K562 (cell line): ENCODE measurements around the gene STAB2. TPM values are rescaled to one million over a fixed set of nuclear protein-coding genes. Genes with fewer than 3 reads are reported as not detected.

Experiments
- ATAC-seq: fragments of 200-7000 bp; cut with Tn5 transposase; 3 replicates; pipeline ENCODE4 v1.9.1; 2020; ENCODE audit warnings: moderate library complexity
- BruUV-seq: library from RNA; stranded (reverse); fragments of 400-500 nt; replicated peaks from 2 replicates; lab custom pipeline; 2021; lab: Mats Ljungman, UMichigan
- CTCF ChIA-PET: fragments of 300-600 bp; formaldehyde crosslinking; extraction: SDS; loops from one replicate; lab custom pipeline; 2021; ENCODE audit warnings: low intra/inter-chr PET ratio; lab: Yijun Ruan, JAX
- POLR2A ChIA-PET: fragments of 300-600, 350-650 bp; sonication (Branson Sonifier 250); formaldehyde crosslinking; extraction: SDS; loops from one replicate; lab custom pipeline; 2021; ENCODE audit warnings: antibody characterized with exemption, inconsistent platforms; lab: Yijun Ruan, JAX
- DNase-seq, 4 experiments: peaks; one replicate each; pipeline versions ENCODE4 v3.0.0 to v3.0.0-alpha.2; 2011 to 2018; ENCODE audit warnings: low spot score in 3 of 4, mixed read lengths in 3 of 4; ENCODE audit errors: extremely low read depth in 1 of 4
- FAIRE-seq: peaks from 2 replicates; lab custom pipeline; 2011; peaks lifted over from hg19 to GRCh38; lab: Jason Lieb, UNC
- H2AFZ ChIP-seq: 2 replicates; pipeline ENCODE4 v1.6.0; 2011; ENCODE audit warnings: low read depth, low read length, control low read depth, inconsistent platforms
- H3K27ac ChIP-seq: fragments of 200-600 bp; 3 replicates; pipeline ENCODE4 v1.8.0; 2011; ENCODE audit warnings: low read depth, mild to moderate bottlenecking, control low read depth, inconsistent platforms, low read length, moderate library complexity, mixed read lengths; ENCODE audit errors: extremely low read depth
- H3K27me3 ChIP-seq, 2 experiments: fragments of 300-600 bp in 1 of 2; 2 replicates in 1 of 2; 3 replicates in 1 of 2; pipeline versions ENCODE4 v1.6.0 to v1.8.0; 2011; ENCODE audit warnings: inconsistent platforms in 2 of 2, low read length in 2 of 2, mild to moderate bottlenecking in 1 of 2, mixed read lengths in 1 of 2, moderate library complexity in 1 of 2; ENCODE audit not compliant: control insufficient read depth in 2 of 2, insufficient read depth in 2 of 2
- H3K36me3 ChIP-seq: fragments of 300-600 bp; 3 replicates; pipeline ENCODE4 v1.8.0; 2011; ENCODE audit warnings: mild to moderate bottlenecking, low read length, inconsistent platforms; ENCODE audit not compliant: control insufficient read depth, insufficient read depth
- H3K4me1 ChIP-seq, 2 experiments: fragments of 200-600 bp in 1 of 2; replicated peaks in 1 of 2; 2 replicates in 1 of 2; 3 replicates in 1 of 2; pipeline versions ENCODE4 v1.5.1 to v1.8.0; 2011; ENCODE audit warnings: inconsistent platforms in 2 of 2, low read length in 2 of 2, mild to moderate bottlenecking in 1 of 2, mixed read lengths in 1 of 2, moderate library complexity in 1 of 2; ENCODE audit not compliant: control insufficient read depth in 2 of 2, insufficient read depth in 2 of 2
- H3K4me2 ChIP-seq: 2 replicates; pipeline ENCODE4 v1.6.1; 2011; ENCODE audit warnings: low read length, control low read depth, inconsistent platforms, mixed read lengths; ENCODE audit not compliant: insufficient read depth
- H3K4me3 ChIP-seq: fragments of 200-600 bp; sonication (generic), shearing (Covaris generic); 2 replicates; pipeline ENCODE4 v1.5.1; 2016; ENCODE audit warnings: control low read depth, inconsistent platforms
- H3K79me2 ChIP-seq: fragments of 200-600 bp; 3 replicates; pipeline ENCODE4 v1.8.0; 2011; ENCODE audit warnings: low read length, inconsistent platforms; ENCODE audit not compliant: control insufficient read depth, insufficient read depth
- H3K9ac ChIP-seq, 2 experiments: 2 replicates each; pipeline versions ENCODE4 v1.6.0 to v1.6.1; 2011; ENCODE audit warnings: low read depth in 2 of 2, low read length in 2 of 2, control low read depth in 1 of 2, inconsistent platforms in 1 of 2, mild to moderate bottlenecking in 1 of 2, mixed read lengths in 1 of 2; ENCODE audit not compliant: insufficient read depth in 1 of 2
- H3K9me1 ChIP-seq: one replicate; pipeline ENCODE4 v1.6.0; 2011; ENCODE audit warnings: inconsistent platforms, mild to moderate bottlenecking, low read length, moderate library complexity; ENCODE audit not compliant: control insufficient read depth, insufficient read depth
- H3K9me3 ChIP-seq: replicated peaks from 2 replicates; pipeline ENCODE4 v1.5.1; 2011; ENCODE audit warnings: low read depth, low read length, inconsistent platforms; ENCODE audit not compliant: control insufficient read depth, insufficient read depth
- H4K20me1 ChIP-seq: replicated peaks from 2 replicates; pipeline ENCODE4 v1.6.1; 2011; ENCODE audit warnings: low read length, inconsistent platforms, mixed read lengths; ENCODE audit not compliant: control insufficient read depth, insufficient read depth
- ARID3A ChIP-seq: IDR thresholded peaks from 2 replicates; pipeline ENCODE4 v1.6.1; 2012; ENCODE audit warnings: low read depth, low read length, improper control_type of control experiment, borderline replicate concordance
- BACH1 ChIP-seq: fragments of 200-800 bp; sonication (Bioruptor generic); IDR thresholded peaks from 2 replicates; pipeline ENCODE4 v1.6.1; 2016; ENCODE audit warnings: missing genetic modification characterization, missing compliant biosample characterization
- DPF2 ChIP-seq: fragments of 450-650 bp; IDR thresholded peaks from 2 replicates; pipeline ENCODE4 v1.6.1; 2016
- FOXK2 ChIP-seq, 2 experiments: fragments of 450-650 bp; IDR thresholded peaks in 1 of 2; conservative IDR thresholded peaks in 1 of 2; 2 replicates each; pipeline ENCODE4 v1.6.1; 2016; ENCODE audit warnings: low read depth in 2 of 2, mild to moderate bottlenecking in 1 of 2
- JUND ChIP-seq, 2 experiments: IDR thresholded peaks; 2 replicates in 1 of 2; 3 replicates in 1 of 2; pipeline ENCODE4 v1.6.1; 2011; ENCODE audit warnings: borderline replicate concordance in 2 of 2, low read depth in 2 of 2, low read length in 2 of 2, improper control_type of control experiment in 1 of 2, missing biosample characterization in 1 of 2, missing genetic modification characterization in 1 of 2, missing genetic modification reagents in 1 of 2
- KLF6 ChIP-seq: fragments of 250-450 bp; sonication (Bioruptor Pico); IDR thresholded peaks from 2 replicates; pipeline ENCODE4 v1.4.0; 2020; ENCODE audit warnings: mild to moderate bottlenecking, moderate library complexity, borderline replicate concordance
- LEF1 ChIP-seq: fragments of 450-650 bp; IDR thresholded peaks from 2 replicates; pipeline ENCODE4 v1.6.1; 2016; ENCODE audit warnings: mild to moderate bottlenecking
- SMARCC2 ChIP-seq: fragments of 450-650 bp; IDR thresholded peaks from 2 replicates; pipeline ENCODE4 v1.6.1; 2017; ENCODE audit warnings: antibody characterized with exemption, moderate library complexity, mild to moderate bottlenecking, low read depth
- TCFL5 ChIP-seq: fragments of 250-450 bp; sonication (Bioruptor Pico); conservative IDR thresholded peaks from 2 replicates; pipeline ENCODE4 v1.6.1; 2021; ENCODE audit warnings: mild to moderate bottlenecking, moderate library complexity, matching md5 sums
- ZNF224 ChIP-seq: sonication (generic); formaldehyde crosslinking; IDR thresholded peaks from 2 replicates; pipeline ENCODE4 v1.8.0; 2022; ENCODE audit warnings: mild to moderate bottlenecking, missing genetic modification reagents
- ZNF232 ChIP-seq: sonication (generic); formaldehyde crosslinking; IDR thresholded peaks from 2 replicates; pipeline ENCODE4 v1.8.0; 2022; ENCODE audit warnings: mild to moderate bottlenecking, missing genetic modification reagents
- ZNF24 ChIP-seq: fragments of 450-650 bp; IDR thresholded peaks from 2 replicates; pipeline ENCODE4 v1.6.1; 2016
- WGBS: fragments of 100-300 bp; shearing (Covaris generic); methylation state at CpG from one replicate; pipeline ENCODE4 v1.1.6; 2016; ENCODE audit warnings: low coverage, mixed read lengths; ENCODE audit not compliant: insufficient coverage; ENCODE audit errors: missing lambda C conversion rate; 5-methylcytosine and 5-hydroxymethylcytosine counted together
- in situ Hi-C: fragments of 300-500 bp; cut with MboI; formaldehyde crosslinking; loops from 4 replicates; pipeline ENCODE4 v1.15.0; 2018; ENCODE audit warnings: inconsistent platforms, mixed read lengths
- intact Hi-C: fragments of 100-400 bp; cut with micrococcal nuclease; formaldehyde crosslinking; loops from 2 replicates; pipeline ENCODE4 v1.14.2; 2022
- polyA plus RNA-seq, 8 experiments: library from polyadenylated mRNA; depleted of rRNA in 4 of 8; stranded (reverse) in 5 of 8; unstranded in 3 of 8; fragments of >200 nt; fragmentation: Nextera tagmentation in 2 of 8; fragmentation: Illumina TruSeq in 1 of 8; extraction: Ambion mirVana in 2 of 8; extraction: Trizol in 1 of 8; gene quantifications; 2 replicates each; pipeline versions ENCODE4 v1.2.1 to v1.2.3, GENCODE V29; 2011 to 2014; ENCODE audit warnings: inconsistent platforms in 1 of 8, missing spikeins in 1 of 8
- total RNA-seq, 7 experiments: library from RNA; depleted of rRNA in 6 of 7; stranded (reverse); fragments of >200 nt in 6 of 7; fragmentation: Illumina TruSeq in 2 of 7; extraction: Trizol in 2 of 7; gene quantifications; 2 replicates each; pipeline versions ENCODE4 v1.2.1 to v1.2.3, GENCODE V29; 2011 to 2021; ENCODE audit warnings: low replicate concordance in 1 of 7
- TF ChIP-seq, protein P1 (sequence below): fragments of 450-650 bp; formaldehyde crosslinking; conservative IDR thresholded peaks from 2 replicates; pipeline ENCODE4 v1.4.0; 2022; ENCODE audit warnings: mild to moderate bottlenecking, missing genetic modification characterization

STAB2 gene
- total and polyA plus RNA-seq, 9 of the 15 experiments (the other 6 are each of a cell fraction or from before 2014, with no cell fraction given): 0.10 TPM; not detected in 8

DNA sequence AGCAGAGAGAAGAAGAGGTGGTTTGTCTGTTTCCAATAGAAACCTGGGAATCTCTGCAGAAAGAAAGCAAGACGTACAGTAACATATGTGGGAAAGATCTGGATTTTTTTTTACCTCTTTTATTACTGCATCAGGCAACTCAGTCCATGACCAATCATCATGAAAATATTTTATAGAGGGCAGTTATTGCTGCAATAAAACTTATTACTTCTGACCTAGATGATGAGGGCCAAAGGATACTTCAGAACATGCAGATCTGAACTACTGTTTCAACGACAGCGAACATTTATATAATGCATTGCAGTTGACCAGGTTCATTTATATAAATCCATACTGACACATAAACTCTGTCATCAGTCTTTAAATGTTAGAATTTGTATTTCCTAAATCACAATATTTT, 67.7 kb downstream of the STAB2 start:
- Histone ChIP-seq H3K9me1 (no peaks in the 10 kb centered on the region), H3K27ac (no peak overlapping the region), H3K36me3 (no peaks in the 10 kb centered on the region), H3K27me3 (0 out of 5 replicates have a peak, but pooled peaks cover 8 to 9% of the 10 kb centered on the region in 2 experiments), H3K9me3 (no peaks in the 10 kb centered on the region), H3K4me3 (no peak overlapping the region), H3K4me1 (no peaks in the 10 kb centered on the region), H3K79me2 (no peaks in the 10 kb centered on the region), H4K20me1 (no peaks in the 10 kb centered on the region), H3K4me2 (no peak overlapping the region), H2AFZ (no peak overlapping the region), H3K9ac (no peak overlapping the region)
- no peak for ATAC-seq
- CTCF ChIA-PET: no interaction called here
- intact Hi-C loops: no loop called here
- 0% methylated on average over 3 of the region's 3 CpGs for WGBS
- POLR2A ChIA-PET: no interaction called here
- TF ChIP-seq SMARCC2: no peak
- TF ChIP-seq TCFL5 (CRISPR knock-in tag): no peak
- TF ChIP-seq, protein P1, sequence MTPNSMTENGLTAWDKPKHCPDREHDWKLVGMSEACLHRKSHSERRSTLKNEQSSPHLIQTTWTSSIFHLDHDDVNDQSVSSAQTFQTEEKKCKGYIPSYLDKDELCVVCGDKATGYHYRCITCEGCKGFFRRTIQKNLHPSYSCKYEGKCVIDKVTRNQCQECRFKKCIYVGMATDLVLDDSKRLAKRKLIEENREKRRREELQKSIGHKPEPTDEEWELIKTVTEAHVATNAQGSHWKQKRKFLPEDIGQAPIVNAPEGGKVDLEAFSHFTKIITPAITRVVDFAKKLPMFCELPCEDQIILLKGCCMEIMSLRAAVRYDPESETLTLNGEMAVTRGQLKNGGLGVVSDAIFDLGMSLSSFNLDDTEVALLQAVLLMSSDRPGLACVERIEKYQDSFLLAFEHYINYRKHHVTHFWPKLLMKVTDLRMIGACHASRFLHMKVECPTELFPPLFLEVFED (CRISPR knock-in tag): no peak
- DNase-seq: no peak
- in situ Hi-C loops: no loop called here
- BruUV-seq: no TSS peak
- no peak for FAIRE-seq

GRCh38 chr12:103656291-103656690, 69.2 kb downstream of the STAB2 start:
- 0% methylated on average over 1 of the region's 1 CpG for WGBS
- no peaks in the 10 kb centered on the region for H3K79me2 ChIP-seq
- H3K9ac ChIP-seq: no peak overlapping the region
- H3K27me3 ChIP-seq: 0 out of 5 replicates have a peak, but pooled peaks cover 8 to 9% of the 10 kb centered on the region in 2 experiments
- in situ Hi-C loops: no loop called here
- FAIRE-seq (no peak), ATAC-seq (no peak), DNase-seq (no peak)
- H3K27ac ChIP-seq: no peak overlapping the region
- no peaks in the 10 kb centered on the region for H3K9me3 ChIP-seq
- POLR2A ChIA-PET: interaction anchor here (1.1 kb wide), 1 partner anchor 10 kb away, joined by 6 read pairs; no protein-coding TSS in a partner anchor
- H2AFZ ChIP-seq: no peak overlapping the region
- no peaks in the 10 kb centered on the region for H3K9me1 ChIP-seq
- no peak overlapping the region for H3K4me3 ChIP-seq
- no TSS peak for BruUV-seq
- no peak for TF ChIP-seq KLF6
- no peak for TF ChIP-seq ZNF24
- TF ChIP-seq ARID3A: no peak
- TF ChIP-seq ZNF232: no peak
- no peak for TF ChIP-seq DPF2
- no peak for TF ChIP-seq JUND (IDR thresholded peaks at IDR 0.05; ENCODE audit: borderline replicate concordance, low read depth, low read length)
- no peak for TF ChIP-seq JUND (tag; IDR thresholded peaks at IDR 0.05; ENCODE audit: borderline replicate concordance, low read depth, low read length)
- no peak for TF ChIP-seq LEF1
- TF ChIP-seq BACH1 (tag): no peak
- TF ChIP-seq FOXK2 (conservative IDR thresholded peaks at IDR 0.05 in 1 of 2, IDR thresholded peaks at IDR 0.05 in 1 of 2; ENCODE audit: low read depth in 2 of 2): no peak
- no peak for TF ChIP-seq ZNF224 (CRISPR knock-in tag)
- H3K4me1 ChIP-seq: no peaks in the 10 kb centered on the region
- CTCF ChIA-PET: no interaction called here
- H3K36me3 ChIP-seq: no peaks in the 10 kb centered on the region
- intact Hi-C loops: no loop called here
- H3K4me2 ChIP-seq: no peak overlapping the region
- H4K20me1 ChIP-seq: no peaks in the 10 kb centered on the region
